ENCODE data around the gene RAD51B.
"Not testable (repeated sequence)": the region's sequence is repeated elsewhere in the genome, so short reads cannot be mapped to it uniquely, and the experiment has no call there.

DNA sequence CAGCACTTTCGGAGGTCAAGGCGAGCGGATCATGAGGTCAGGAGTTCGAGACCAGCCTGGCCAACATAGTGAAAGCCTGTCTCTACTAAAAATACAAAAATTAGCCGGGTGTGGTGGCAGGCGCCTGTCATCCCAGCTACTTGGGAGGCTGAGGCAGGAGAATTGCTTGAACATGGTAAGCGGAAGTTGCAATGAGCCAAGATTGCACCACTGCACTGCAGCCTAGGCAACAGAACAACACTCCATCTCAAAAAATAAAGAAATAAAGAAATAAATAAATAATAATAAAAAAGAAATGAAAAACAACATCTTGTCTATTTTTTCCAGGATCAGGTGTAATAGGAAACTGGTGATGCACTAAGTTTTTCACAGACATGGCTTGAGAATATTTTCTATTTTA lies 168.6 kb downstream of the RAD51B start:
- not testable (repeated sequence) for TF ChIP-seq POLR2AphosphoS5 (IDR thresholded peaks at IDR 0.05; ENCODE audit: low read depth, low read length); EGR1 (IDR thresholded peaks at IDR 0.05; ENCODE audit: low read depth); RAD21 (IDR thresholded peaks at IDR 0.05; ENCODE audit: low read depth); POLR2A (IDR thresholded peaks at IDR 0.05; ENCODE audit: borderline replicate concordance, extremely low read depth, insufficient read depth, insufficient read length)
- TF ChIP-seq, protein P1, sequence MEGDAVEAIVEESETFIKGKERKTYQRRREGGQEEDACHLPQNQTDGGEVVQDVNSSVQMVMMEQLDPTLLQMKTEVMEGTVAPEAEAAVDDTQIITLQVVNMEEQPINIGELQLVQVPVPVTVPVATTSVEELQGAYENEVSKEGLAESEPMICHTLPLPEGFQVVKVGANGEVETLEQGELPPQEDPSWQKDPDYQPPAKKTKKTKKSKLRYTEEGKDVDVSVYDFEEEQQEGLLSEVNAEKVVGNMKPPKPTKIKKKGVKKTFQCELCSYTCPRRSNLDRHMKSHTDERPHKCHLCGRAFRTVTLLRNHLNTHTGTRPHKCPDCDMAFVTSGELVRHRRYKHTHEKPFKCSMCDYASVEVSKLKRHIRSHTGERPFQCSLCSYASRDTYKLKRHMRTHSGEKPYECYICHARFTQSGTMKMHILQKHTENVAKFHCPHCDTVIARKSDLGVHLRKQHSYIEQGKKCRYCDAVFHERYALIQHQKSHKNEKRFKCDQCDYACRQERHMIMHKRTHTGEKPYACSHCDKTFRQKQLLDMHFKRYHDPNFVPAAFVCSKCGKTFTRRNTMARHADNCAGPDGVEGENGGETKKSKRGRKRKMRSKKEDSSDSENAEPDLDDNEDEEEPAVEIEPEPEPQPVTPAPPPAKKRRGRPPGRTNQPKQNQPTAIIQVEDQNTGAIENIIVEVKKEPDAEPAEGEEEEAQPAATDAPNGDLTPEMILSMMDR (IDR thresholded peaks at IDR 0.05 in 2 of 3, conservative IDR thresholded peaks at IDR 0.05 in 1 of 3; ENCODE audit: borderline replicate concordance in 1 of 3, insufficient read depth in 1 of 3, low read depth in 2 of 3, low read length in 2 of 3): not testable (repeated sequence)
- TF ChIP-seq, protein P2, sequence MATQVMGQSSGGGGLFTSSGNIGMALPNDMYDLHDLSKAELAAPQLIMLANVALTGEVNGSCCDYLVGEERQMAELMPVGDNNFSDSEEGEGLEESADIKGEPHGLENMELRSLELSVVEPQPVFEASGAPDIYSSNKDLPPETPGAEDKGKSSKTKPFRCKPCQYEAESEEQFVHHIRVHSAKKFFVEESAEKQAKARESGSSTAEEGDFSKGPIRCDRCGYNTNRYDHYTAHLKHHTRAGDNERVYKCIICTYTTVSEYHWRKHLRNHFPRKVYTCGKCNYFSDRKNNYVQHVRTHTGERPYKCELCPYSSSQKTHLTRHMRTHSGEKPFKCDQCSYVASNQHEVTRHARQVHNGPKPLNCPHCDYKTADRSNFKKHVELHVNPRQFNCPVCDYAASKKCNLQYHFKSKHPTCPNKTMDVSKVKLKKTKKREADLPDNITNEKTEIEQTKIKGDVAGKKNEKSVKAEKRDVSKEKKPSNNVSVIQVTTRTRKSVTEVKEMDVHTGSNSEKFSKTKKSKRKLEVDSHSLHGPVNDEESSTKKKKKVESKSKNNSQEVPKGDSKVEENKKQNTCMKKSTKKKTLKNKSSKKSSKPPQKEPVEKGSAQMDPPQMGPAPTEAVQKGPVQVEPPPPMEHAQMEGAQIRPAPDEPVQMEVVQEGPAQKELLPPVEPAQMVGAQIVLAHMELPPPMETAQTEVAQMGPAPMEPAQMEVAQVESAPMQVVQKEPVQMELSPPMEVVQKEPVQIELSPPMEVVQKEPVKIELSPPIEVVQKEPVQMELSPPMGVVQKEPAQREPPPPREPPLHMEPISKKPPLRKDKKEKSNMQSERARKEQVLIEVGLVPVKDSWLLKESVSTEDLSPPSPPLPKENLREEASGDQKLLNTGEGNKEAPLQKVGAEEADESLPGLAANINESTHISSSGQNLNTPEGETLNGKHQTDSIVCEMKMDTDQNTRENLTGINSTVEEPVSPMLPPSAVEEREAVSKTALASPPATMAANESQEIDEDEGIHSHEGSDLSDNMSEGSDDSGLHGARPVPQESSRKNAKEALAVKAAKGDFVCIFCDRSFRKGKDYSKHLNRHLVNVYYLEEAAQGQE (IDR thresholded peaks at IDR 0.05; ENCODE audit: low read depth): not testable (repeated sequence)
- TF ChIP-seq, protein P3, sequence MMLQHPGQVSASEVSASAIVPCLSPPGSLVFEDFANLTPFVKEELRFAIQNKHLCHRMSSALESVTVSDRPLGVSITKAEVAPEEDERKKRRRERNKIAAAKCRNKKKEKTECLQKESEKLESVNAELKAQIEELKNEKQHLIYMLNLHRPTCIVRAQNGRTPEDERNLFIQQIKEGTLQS (IDR thresholded peaks at IDR 0.05): not testable (repeated sequence)

Measured in HCT116 (cell line).